Thoracic aorta (tissue), 2 donors: ENCODE measurements around the gene SLC7A5. TPM values are rescaled to one million over a fixed set of nuclear protein-coding genes. Genes with fewer than 3 reads are reported as not detected.
"Not testable (repeated sequence)": the region's sequence is repeated elsewhere in the genome, so short reads cannot be mapped to it uniquely, and the experiment has no call there.

Experiments
- ATAC-seq: fragments of 150-250 bp; one replicate; pipeline ENCODE4 v1.8.0; 2017; ENCODE audit warnings: low read depth; ENCODE audit not compliant: insufficient number of reproducible peaks, low FRiP score
- DNase-seq: peaks from one replicate; pipeline ENCODE4 v3.0.0-alpha.2; 2020; ENCODE audit warnings: low spot score
- H3K27ac ChIP-seq, 2 donors: fragments of 200-600 bp; sonication (generic); 1 replicate in 1 of 2; 2 replicates in 1 of 2; pipeline ENCODE4 v1.5.1; 2016; ENCODE audit warnings: mild to moderate bottlenecking in 2 of 2, moderate library complexity in 2 of 2
- H3K27me3 ChIP-seq: fragments of 200-600 bp; sonication (generic); replicated peaks from 2 replicates; pipeline ENCODE4 v1.6.0; 2016; ENCODE audit warnings: mild to moderate bottlenecking; ENCODE audit not compliant: insufficient read depth
- H3K36me3 ChIP-seq: fragments of 200-600 bp; sonication (generic); one replicate; pipeline ENCODE4 v1.5.1; 2016
- H3K4me1 ChIP-seq, 2 donors: fragments of 200-600 bp; sonication (generic); 1 replicate in 1 of 2; 2 replicates in 1 of 2; pipeline versions ENCODE4 v1.5.1 to v1.6.0; 2016; ENCODE audit warnings: low read depth in 2 of 2, mild to moderate bottlenecking in 1 of 2; ENCODE audit not compliant: control insufficient read depth in 1 of 2
- H3K4me3 ChIP-seq: fragments of 200-600 bp; sonication (generic); 2 replicates; pipeline ENCODE4 v1.5.1; 2016; ENCODE audit warnings: mild to moderate bottlenecking
- H3K9me3 ChIP-seq: fragments of 200-600 bp; sonication (generic); 2 replicates; pipeline ENCODE4 v1.5.1; 2016
- CTCF ChIP-seq: fragments of 200-600 bp; sonication (generic); IDR thresholded peaks from one replicate; pipeline ENCODE4 v1.5.1; 2019; ENCODE audit warnings: antibody characterized with exemption
- total RNA-seq, 2 donors: library from RNA; depleted of rRNA; stranded (reverse); fragments of >200 nt; gene quantifications; one replicate each; pipeline versions ENCODE4 v1.1.0 to v1.2.3, GENCODE V29; 2016

SLC7A5 gene
- total RNA-seq = 10 to 100 TPM in 1 of 2 donors, 1 to 10 TPM in 1; 2.7 to 33.7 TPM

- Histone ChIP-seq H3K27ac (peak within 1 kb of the TSS in 1 of 2 donors; percentile 21), H3K4me1 (peaks cover 8 to 14% of the 10 kb centered on the region in 2 donors), H3K4me3 (peak within 1 kb of the TSS; percentile 73)
- H3K9me3 ChIP-seq, DNase-seq, H3K27me3 ChIP-seq, H3K36me3 ChIP-seq: not testable (repeated sequence)
- peak; percentile 44 for ATAC-seq
Observed at GRCh38 chr16:87869061-87869878, at the start of gene SLC7A5. Gene SLC7A5 (minus strand): TSS chr16:87869507. CDS start chr16:87869422, 85 bp downstream.

- peaks cover 12 to 33% of the 10 kb centered on the region in 2 donors for H3K4me1 ChIP-seq
- no peaks in the 10 kb centered on the region for H3K9me3 ChIP-seq
- TF ChIP-seq CTCF = no peak
- H3K27me3 ChIP-seq = no peaks in the 10 kb centered on the region
- DNase-seq (peak; percentile 49), ATAC-seq (peak; percentile 82)
- H3K27ac ChIP-seq = peak overlapping the region; percentile 77 to 91
- H3K4me3 ChIP-seq = peak overlapping the region; percentile 60
- no peaks in the 10 kb centered on the region for H3K36me3 ChIP-seq
Observed at GRCh38 chr16:87918338-87918737, 49.0 kb upstream of the SLC7A5 start.

GRCh38 chr16:87917503-87917902 is 48.2 kb upstream of the SLC7A5 start:
- no peak for ATAC-seq
- no peaks in the 10 kb centered on the region for H3K9me3 ChIP-seq
- peak overlapping the region; percentile 77 to 91 for H3K27ac ChIP-seq
- H3K27me3 ChIP-seq = no peaks in the 10 kb centered on the region
- no peak for TF ChIP-seq CTCF
- no peak overlapping the region for H3K4me3 ChIP-seq
- peaks cover 12 to 25% of the 10 kb centered on the region in 2 donors for H3K4me1 ChIP-seq
- H3K36me3 ChIP-seq = no peaks in the 10 kb centered on the region
- no peak for DNase-seq

- Histone ChIP-seq H3K36me3 (no peaks in the 10 kb centered on the region), H3K27me3 (no peaks in the 10 kb centered on the region), H3K4me1 (peaks cover 8 to 31% of the 10 kb centered on the region in 2 donors), H3K9me3 (no peaks in the 10 kb centered on the region), H3K27ac (no peak overlapping the region), H3K4me3 (no peak overlapping the region)
- no peak for TF ChIP-seq CTCF
- DNase-seq = no peak
- ATAC-seq = no peak
Observed at GRCh38 chr16:87914812-87915211, 45.5 kb upstream of the SLC7A5 start.

GRCh38 chr16:87914021-87914725 is 44.9 kb upstream of the SLC7A5 start:
- H3K4me3 ChIP-seq, H3K36me3 ChIP-seq, ATAC-seq, H3K27ac ChIP-seq, H3K27me3 ChIP-seq, H3K9me3 ChIP-seq, DNase-seq: not testable (repeated sequence)
- peaks cover 8 to 31% of the 10 kb centered on the region in 2 donors for H3K4me1 ChIP-seq

- DNase-seq = not testable (repeated sequence)
Observed at GRCh38 chr16:87912691-87913090, 43.4 kb upstream of the SLC7A5 start.

GRCh38 chr16:87911106-87911763 is 41.9 kb upstream of the SLC7A5 start:
- not testable (repeated sequence) for H3K36me3 ChIP-seq, H3K9me3 ChIP-seq, H3K27me3 ChIP-seq
- peak; percentile 86 for DNase-seq
- ATAC-seq = peak; percentile 94
- H3K4me3 ChIP-seq = peak overlapping the region; percentile 34
- H3K27ac ChIP-seq = peak overlapping the region; percentile 76 to 77
- H3K4me1 ChIP-seq = peaks cover 0 to 13% of the 10 kb centered on the region in 2 donors

More at GRCh38 chr16:87912691-87913090, 43.4 kb upstream of the SLC7A5 start:
- ATAC-seq, H3K36me3 ChIP-seq, H3K27ac ChIP-seq, H3K4me3 ChIP-seq, H3K9me3 ChIP-seq, H3K27me3 ChIP-seq: not testable (repeated sequence)
- peaks cover 1 to 19% of the 10 kb centered on the region in 2 donors for H3K4me1 ChIP-seq
